Activated CD8-positive, alpha-beta memory T cell treated with anti-CD3 and anti-CD28 coated beads for 36 hours (primary cell): ENCODE results near the gene NELL1. TPM values are rescaled to one million over a fixed set of nuclear protein-coding genes. Genes with fewer than 3 reads are reported as not detected.

Source experiments
- CTCF ChIA-PET: fragments of 350-600 bp; sonication (Branson Sonifier 250); formaldehyde crosslinking; loops from one replicate; lab custom pipeline; 2021; ENCODE audit warnings: antibody characterized with exemption; lab: Charles Lee
- POLR2A ChIA-PET: fragments of 350-600 bp; sonication (Branson Sonifier 250); formaldehyde crosslinking; loops from one replicate; lab custom pipeline; 2021; ENCODE audit warnings: antibody characterized with exemption; lab: Charles Lee
- total RNA-seq, 2 experiments: library from RNA; stranded (reverse); gene quantifications; one replicate each; pipeline ENCODE4 v1.2.3, GENCODE V29; 2021

The NELL1 gene
- total RNA-seq, 2 experiments from 2014 or later = not detected

- ChIA-PET POLR2A (no interaction called here), CTCF (no interaction called here)
These were observed 90.2 kb downstream of the NELL1 start for GRCh38 chr11:20759541-20759940.

- CTCF ChIA-PET = no interaction called here
- POLR2A ChIA-PET = no interaction called here
These were observed 91.4 kb downstream of the NELL1 start for GRCh38 chr11:20760811-20761210.

GRCh38 chr11:20762116-20762844 is 92.9 kb downstream of the NELL1 start:
- CTCF ChIA-PET = no interaction called here
- POLR2A ChIA-PET = no interaction called here

- ChIA-PET POLR2A (no interaction called here), CTCF (no interaction called here)
These were observed 93.6 kb downstream of the NELL1 start for GRCh38 chr11:20762980-20763379.

- CTCF ChIA-PET = no interaction called here
- POLR2A ChIA-PET = no interaction called here
These were observed 101.1 kb downstream of the NELL1 start for GRCh38 chr11:20770414-20770946.

- ChIA-PET CTCF (interaction anchor here (0.6 kb wide), 1 partner anchor 21 kb away, joined by 5 read pairs; no protein-coding TSS in a partner anchor), POLR2A (no interaction called here)
These were observed 101.6 kb downstream of the NELL1 start for GRCh38 chr11:20771026-20771425.

GRCh38 chr11:20771681-20772080 is 102.3 kb downstream of the NELL1 start:
- ChIA-PET CTCF (no interaction called here), POLR2A (no interaction called here)

GRCh38 chr11:20775331-20775730 is 105.9 kb downstream of the NELL1 start:
- ChIA-PET CTCF (no interaction called here), POLR2A (no interaction called here)

- ChIA-PET CTCF (no interaction called here), POLR2A (no interaction called here)
These were observed 113.4 kb downstream of the NELL1 start for GRCh38 chr11:20782775-20783174.

- ChIA-PET POLR2A (no interaction called here), CTCF (no interaction called here)
These were observed 113.8 kb downstream of the NELL1 start for GRCh38 chr11:20783220-20783619.

GRCh38 chr11:20790622-20791021 is 121.2 kb downstream of the NELL1 start:
- CTCF ChIA-PET = no interaction called here
- POLR2A ChIA-PET = no interaction called here

- POLR2A ChIA-PET = no interaction called here
These were observed 125.6 kb downstream of the NELL1 start for GRCh38 chr11:20795005-20795404.

GRCh38 chr11:20808328-20808727 is 138.9 kb downstream of the NELL1 start:
- POLR2A ChIA-PET = no interaction called here
- CTCF ChIA-PET = no interaction called here

More at GRCh38 chr11:20795005-20795404, 125.6 kb downstream of the NELL1 start:
- CTCF ChIA-PET = no interaction called here

GRCh38 chr11:20821046-20821445 is 151.7 kb downstream of the NELL1 start:
- POLR2A ChIA-PET = no interaction called here
- CTCF ChIA-PET = no interaction called here

GRCh38 chr11:20821470-20821869 is 152.1 kb downstream of the NELL1 start:
- CTCF ChIA-PET = no interaction called here
- POLR2A ChIA-PET = no interaction called here

- CTCF ChIA-PET = no interaction called here
- POLR2A ChIA-PET = no interaction called here
These were observed 155.4 kb downstream of the NELL1 start for GRCh38 chr11:20824773-20825172.

- CTCF ChIA-PET = no interaction called here
- POLR2A ChIA-PET = no interaction called here
These were observed 166.2 kb downstream of the NELL1 start for GRCh38 chr11:20835561-20835960.

GRCh38 chr11:20839231-20839630 is 169.8 kb downstream of the NELL1 start:
- POLR2A ChIA-PET = no interaction called here

GRCh38 chr11:20840341-20840740 is 171.0 kb downstream of the NELL1 start:
- CTCF ChIA-PET = no interaction called here

More at GRCh38 chr11:20839231-20839630, 169.8 kb downstream of the NELL1 start:
- CTCF ChIA-PET = no interaction called here

GRCh38 chr11:20844216-20844615 is 174.8 kb downstream of the NELL1 start:
- ChIA-PET POLR2A (no interaction called here), CTCF (no interaction called here)

More at GRCh38 chr11:20840341-20840740, 171.0 kb downstream of the NELL1 start:
- POLR2A ChIA-PET = no interaction called here

GRCh38 chr11:20844630-20845029 is 175.2 kb downstream of the NELL1 start:
- ChIA-PET CTCF (no interaction called here), POLR2A (no interaction called here)
